Loucy (cell line): ENCODE data around the gene ANKRD18A.

ENCODE experiments used
- CTCF ChIP-seq: fragments of 200-600 bp; sonication (generic); conservative IDR thresholded peaks from 2 replicates; pipeline ENCODE4 v1.5.1; 2014; ENCODE audit warnings: mild to moderate bottlenecking, antibody characterized with exemption, low read length
- EZH2phosphoT487 ChIP-seq: fragments of 200-600 bp; IDR thresholded peaks from 2 replicates; pipeline ENCODE4 v1.6.1; 2018; ENCODE audit warnings: antibody characterized with exemption, mild to moderate bottlenecking, moderate library complexity, borderline replicate concordance

- TF ChIP-seq CTCF (no peak), EZH2phosphoT487 (no peak)
These were observed 39.1 kb upstream of the ANKRD18A start for GRCh38 chr9:38659538-38659937.
